ENCODE results near the gene NATD1.
"Not testable (repeated sequence)": the region's sequence is repeated elsewhere in the genome, so short reads cannot be mapped to it uniquely, and the experiment has no call there.

Gene NATD1

DNA sequence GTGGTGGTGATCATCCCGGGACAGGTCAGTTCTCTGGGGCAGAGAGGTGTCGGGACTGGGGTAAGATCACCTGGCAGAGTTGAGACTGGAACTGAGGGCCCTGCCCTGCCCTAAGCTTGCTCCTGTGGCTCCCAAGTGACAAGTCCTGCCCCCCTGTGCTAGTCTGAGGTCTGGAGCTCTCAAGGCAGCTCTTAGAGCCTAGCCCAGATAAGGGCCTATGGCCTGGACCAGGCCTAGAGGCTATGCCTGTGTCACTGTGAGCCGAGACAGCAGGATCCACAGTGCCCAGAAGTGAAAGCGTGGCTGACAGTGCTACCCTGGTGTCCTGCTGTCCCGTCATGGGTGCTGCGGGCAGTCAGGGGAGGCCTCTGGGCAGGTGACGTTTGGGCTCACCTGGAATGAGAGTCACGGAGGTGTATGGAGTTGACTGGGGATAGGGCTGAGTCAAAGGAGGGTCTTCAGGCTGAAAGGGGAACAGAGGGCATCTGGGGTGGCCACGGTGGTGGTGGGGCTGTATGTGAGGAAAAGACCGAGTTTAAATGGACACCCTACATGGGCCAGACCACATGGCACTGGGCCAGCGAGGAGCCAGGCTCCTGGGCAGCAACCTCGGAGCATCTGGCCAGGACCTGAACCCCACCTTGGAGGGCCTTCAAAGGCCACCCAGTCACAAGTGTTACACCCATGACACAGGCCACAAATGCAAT, 5.5 kb downstream of the NATD1 start:
- no peak for FAIRE-seq

DNA sequence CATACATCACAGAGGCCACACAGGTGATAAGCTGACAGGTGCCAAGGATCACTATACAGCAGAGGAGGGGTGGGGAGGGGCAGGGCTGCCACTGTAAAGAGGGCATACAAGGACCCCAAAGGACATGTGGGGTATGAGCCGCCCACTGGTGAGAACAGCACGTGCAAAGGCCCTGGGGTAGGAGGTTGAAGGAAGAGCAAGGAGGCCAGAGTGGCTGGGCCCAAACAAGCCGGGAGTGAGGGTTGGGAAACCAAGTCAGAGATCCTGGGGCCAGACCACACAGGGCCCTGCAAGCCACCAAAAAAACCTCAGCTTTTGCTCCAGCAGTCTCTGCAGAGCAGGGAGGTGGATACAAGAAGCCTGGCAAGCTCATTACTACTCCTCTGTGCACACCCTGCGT, 6.5 kb downstream of the NATD1 start:
- FAIRE-seq (no peak), DNase-seq (ENCODE audit: low spot score) (no peak)

More for the DNA sequence above, 5.5 kb downstream of the NATD1 start:
- DNase-seq (ENCODE audit: low spot score): no peak

DNA sequence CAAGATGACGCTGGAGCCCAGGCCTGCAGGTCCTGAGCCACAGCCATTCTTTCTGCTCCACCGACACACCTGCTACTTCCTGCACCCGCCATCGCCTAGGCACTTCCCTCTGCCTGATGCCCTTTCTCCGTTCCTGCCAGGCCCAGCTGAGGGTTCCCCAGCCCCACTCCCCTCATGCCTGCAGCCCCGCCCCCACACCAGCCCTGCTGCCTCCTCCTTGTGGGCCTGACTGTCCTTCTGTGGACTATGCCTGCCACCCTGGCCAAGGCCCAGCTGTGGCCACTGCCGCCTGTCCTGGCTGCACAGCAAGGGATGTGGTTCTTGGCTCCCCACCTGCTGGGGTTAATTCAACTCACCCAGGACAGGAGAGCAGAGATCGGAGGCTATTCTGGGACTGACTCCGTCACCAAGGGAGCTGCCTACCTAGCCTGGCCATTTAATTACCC, 7.5 kb downstream of the NATD1 start:
- no peak for FAIRE-seq
- no peak for DNase-seq (ENCODE audit: low spot score)

DNA sequence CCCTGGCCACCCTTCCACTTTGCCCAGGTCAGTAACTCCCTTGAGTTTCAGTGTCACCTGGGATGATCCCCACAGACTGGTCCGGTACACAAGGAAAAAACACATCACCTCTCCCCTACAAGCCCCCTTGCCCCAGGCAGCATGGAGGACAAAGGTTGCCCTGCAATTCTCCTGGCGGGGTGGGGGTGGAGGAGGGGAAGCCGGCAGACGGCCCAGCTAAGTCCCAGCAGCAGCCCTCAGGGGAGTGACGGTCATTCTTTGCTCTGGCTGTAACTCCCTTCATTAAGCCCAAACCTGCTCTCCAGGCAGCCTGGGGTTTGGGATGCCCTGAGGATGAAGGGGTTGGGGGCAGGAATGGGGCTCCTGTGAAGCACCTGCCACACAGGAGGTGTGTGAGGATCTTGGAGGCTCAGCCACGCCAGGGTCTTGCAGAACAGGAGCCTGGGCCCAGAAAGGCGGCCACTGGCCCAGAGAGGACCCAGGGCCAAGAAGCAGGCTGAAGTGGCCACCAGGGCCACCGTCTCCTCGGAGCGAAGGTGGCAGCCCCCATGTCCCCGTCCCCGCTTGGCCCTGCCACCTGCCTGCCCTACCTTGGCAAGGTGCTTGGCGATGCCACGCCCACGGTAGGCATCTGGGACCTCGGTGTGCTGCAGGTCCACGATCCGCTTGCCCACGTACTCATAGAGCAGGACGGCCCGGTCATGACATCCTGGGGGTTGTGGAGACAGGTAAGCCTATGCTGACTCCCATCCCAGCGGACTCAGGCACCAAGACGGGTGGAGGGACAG, 9.5 kb downstream of the NATD1 start:
- no peak for FAIRE-seq
- DNase-seq (ENCODE audit: low spot score): no peak

DNA sequence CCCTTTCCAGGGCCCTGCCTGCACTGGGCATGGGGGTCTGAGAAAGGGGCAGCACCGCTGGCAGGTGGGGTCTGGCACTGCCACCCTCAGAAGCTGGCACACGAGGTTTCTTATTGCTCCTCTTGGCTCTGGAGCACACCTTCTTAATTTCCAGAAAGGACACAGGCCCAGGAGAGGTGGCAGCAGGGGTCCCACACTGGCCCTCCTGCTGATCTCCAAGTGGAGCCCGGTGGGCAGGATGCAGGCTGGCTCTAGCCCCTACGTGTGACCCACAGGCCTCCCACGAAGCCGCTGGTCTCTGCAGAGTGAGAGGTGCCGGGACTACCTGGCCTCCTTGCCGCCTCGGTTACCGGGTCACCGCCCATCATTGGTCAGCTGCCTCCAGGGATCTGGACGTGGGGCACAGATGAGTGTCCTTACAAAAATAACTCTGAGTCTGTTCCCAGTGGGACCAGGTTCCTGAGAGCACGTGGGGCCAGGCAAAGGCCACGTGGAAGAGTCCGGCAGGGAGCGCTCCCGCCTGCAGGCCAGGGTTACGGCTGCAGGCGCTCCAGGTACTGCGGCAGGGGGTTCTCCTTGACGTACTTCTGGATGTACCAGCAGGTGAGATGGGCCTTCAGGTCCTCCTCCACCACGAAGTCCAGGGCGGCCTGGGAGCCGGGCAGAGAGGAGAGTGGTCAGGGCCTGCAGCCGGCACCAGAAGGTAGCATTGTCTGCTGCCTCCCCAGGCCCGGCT, 10.3 kb downstream of the NATD1 start:
- DNase-seq (ENCODE audit: low spot score): no peak
- FAIRE-seq: no peak

DNA sequence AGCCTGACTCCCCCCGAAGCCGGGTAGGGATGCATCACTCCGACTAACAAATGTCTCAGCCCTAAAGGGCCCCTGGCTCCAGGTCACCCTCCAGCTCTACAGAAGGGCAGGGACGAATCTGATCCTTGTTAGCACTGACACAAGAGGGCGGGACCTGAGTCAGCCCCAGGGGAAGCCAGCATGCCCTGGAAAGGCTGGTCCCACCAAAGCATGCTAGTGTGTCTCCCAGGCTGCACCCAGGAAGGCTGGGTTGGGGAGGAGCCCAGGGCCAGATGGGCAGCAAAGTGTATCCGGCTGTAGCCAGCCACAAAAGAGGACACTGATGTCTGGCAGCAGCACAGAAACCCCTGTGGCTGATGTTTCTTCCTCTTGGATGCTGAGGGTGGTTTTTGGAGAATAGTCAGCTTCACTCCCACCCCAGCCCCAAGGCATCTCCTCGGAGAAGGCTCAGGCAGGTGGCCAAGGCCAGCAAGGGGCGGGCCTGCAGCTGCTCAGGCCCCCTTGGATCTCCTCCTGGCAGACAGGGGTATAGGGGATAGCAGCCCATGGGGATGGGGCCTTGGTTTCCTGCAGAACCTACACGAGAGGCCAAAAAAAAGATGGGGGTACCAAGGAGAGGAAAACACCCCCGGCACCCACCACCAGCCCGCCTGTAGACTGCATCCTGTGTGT, 11.0 kb downstream of the NATD1 start:
- DNase-seq (ENCODE audit: low spot score): no peak
- FAIRE-seq: no peak

DNA sequence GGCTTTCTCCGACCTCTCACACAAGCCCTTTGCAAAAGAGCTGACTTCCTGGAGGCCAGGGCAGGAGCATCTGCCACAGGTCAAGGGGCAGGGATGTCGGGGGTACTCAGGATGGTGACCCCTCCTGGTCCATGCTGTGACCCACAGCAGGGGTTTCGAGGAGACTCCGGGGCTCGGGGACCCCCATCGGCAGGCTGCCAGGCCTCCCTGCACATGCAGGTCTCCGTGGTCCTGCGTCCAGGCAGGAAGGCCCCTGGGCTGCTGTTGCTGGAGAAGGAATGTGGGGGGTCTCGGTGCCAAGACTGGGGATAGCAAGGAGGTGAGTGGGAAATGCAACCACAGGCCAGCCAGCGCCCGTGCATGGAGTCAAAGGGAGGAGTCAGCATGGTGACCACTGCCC, 11.6 kb downstream of the NATD1 start:
- no peak for FAIRE-seq

DNA sequence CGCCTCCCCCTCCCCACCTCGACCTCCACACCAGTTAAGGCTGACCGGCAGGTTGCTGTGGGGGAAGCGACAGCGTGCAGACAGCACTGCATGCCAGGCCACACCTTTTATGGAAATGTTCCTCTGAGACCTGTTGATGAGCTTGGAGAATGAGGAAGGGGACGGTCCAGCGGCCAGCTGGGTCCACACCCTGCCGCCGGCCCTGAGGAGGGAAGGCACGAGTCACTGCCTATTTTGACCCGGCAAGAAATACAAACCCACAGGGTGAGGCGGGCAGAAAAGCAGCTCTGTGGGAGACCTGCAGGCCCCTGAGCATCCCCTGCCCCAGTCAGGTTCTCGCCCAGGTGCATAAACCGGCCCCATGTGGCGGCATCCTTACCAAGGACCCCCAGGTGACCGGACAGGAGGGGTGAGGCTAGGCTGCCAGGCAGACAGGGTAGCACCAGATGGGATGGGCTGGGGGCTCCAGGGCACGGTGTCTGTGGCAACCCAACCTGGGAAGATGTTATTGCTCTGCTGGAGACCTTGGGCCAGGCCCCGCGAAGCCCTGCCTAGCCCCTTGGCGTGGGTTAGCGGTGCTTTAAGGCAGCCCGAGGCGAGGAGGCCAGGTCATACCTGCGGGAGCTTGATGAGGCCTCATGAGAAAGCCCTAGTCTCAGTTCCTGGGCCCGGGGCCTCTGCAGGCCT, 12.7 kb downstream of the NATD1 start:
- DNase-seq (ENCODE audit: low spot score) (no peak), FAIRE-seq (no peak)

More for the DNA sequence above, 11.6 kb downstream of the NATD1 start:
- DNase-seq (ENCODE audit: low spot score): no peak

DNA sequence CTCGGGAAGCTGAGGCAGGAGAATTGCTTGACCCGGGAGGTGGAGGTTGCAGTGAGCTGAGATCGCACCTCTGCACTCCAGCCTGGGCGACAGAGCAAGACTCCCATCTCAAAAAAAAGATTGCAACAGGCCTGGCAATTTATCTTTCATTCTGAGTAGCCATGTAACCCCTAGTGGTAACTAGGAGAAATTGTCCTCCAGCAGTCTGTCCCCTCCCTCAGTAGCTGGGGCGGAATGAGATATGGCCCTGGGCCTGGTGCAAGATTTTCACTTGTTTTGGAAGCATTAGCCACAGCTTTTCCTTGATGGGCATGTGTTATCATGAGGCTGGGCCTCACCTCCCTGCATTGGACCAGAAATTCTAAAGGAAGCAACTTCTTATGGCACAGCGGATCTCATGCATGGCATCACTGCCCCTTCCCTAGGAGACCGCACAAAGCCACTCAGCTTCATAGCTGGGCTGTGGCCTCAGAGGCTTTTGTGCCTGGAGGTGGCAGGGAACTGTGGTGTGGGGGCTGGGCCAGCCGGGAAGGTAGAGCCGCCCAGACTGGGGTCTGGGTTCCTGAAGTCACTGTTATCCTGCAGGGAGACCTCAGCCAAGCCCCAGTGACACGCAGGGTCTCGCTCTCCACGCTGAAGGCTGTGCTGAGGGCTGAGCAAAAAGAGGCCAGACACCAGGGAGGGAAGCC, 13.4 kb downstream of the NATD1 start:
- peak; percentile 13 for DNase-seq (ENCODE audit: low spot score)
- FAIRE-seq: no peak

DNA sequence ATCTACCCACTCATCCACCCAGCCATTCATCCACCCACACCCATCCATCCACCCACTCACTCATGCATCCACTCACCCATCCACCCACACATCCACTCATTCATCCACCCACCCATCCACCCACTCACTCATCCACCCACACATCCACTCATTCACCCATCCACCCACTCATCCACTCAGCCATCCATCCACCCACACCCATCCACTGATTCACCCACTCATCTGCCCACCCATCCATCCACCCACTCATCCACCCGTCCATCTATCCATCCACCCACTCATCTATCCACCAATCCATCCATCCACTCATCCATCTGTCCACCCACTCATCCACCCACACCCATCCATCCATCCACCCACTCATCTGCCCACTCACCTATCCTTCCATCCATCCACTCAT, 17.3 kb downstream of the NATD1 start:
- FAIRE-seq (no peak), DNase-seq (ENCODE audit: low spot score) (no peak)

DNA sequence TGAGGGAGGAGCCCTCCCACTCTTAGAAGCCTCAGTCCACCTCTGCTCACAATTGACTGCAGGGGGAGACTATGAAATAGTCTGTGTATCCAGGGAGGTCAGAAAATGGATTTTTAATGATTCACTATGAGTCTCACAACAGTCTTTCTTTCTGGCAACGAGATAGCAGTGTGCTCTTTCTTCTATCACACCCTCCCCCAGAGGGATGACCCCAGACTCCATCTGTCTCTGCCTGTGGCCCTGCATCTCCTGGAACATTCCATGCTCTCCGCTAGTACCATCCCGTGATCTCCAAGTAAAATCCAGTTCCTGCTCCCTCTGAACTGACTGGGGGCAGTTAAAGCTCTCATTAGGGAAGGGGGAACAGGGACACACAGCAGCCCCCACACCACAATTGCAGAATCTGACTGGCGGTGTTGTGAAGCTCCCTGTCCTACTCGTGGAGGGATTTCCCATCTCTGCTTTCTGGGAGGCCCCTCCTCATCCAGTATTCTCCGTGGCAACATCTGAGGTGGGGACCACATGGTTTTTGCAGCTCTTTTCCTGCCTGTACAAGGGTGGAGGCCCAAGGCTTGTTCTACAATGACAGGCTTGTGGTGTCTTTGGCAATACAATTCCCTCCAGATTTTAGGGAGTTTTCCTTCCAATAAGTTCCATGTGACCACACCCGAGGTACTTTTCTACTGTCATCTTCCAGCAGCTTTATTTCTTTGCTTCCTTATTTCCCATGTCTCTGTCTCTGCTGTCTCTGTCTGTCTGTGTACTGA, 19.4 kb downstream of the NATD1 start:
- DNase-seq (ENCODE audit: low spot score) (no peak), FAIRE-seq (no peak)

DNA sequence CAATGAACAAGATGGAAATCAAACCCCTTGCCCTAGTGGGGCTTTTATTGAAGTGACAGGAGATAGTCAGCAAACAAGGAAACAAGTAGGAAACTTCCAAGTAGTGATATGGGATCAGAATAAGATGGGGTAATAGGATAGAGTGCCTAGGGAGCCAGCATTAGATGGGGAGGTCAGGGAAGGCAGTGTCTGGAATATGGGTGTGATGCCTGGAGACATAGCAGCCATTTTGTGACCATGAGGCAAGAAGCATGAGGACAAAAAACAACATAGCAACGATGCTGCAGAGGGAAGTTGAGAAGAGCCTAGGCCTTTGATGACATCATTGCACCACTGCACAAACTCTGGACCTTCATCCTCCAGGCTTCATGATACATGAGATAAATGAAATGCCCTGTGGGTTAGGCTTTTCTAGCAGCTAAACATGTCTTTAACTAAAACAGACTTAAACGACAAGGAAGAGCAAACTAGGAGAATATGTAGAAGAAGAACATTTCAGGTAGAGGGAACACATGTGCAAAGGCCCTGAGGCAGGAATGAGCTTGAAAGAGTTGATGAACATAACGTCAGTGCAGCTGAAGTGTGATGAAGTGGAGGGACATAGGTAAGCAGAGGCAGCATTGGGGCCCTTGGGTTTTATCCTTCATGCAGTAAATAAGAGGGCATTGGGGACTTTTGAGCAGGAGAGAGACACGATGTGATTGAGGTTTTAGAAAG, 21.0 kb downstream of the NATD1 start:
- no peak for DNase-seq (ENCODE audit: low spot score)
- no peak for FAIRE-seq

DNA sequence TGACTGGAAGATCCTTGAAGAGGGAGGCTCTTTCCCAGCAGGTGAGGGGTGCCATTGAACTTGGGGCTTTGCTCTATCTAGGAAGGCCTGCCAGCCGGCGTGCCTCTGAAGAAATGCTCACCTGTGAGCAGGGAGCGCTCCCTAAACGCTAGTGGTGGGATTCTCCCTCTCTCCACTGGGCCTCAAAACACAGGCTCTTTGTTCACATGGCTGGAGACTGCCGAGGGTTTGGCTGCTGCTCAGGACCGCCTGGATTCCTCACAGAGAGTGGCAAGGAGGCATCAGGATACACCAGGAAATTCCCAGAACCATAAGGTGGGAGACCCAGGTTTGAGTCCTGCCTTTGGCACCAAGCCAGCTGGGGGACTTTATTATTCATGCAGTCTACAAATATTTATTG, 21.7 kb downstream of the NATD1 start:
- no peak for FAIRE-seq

DNA sequence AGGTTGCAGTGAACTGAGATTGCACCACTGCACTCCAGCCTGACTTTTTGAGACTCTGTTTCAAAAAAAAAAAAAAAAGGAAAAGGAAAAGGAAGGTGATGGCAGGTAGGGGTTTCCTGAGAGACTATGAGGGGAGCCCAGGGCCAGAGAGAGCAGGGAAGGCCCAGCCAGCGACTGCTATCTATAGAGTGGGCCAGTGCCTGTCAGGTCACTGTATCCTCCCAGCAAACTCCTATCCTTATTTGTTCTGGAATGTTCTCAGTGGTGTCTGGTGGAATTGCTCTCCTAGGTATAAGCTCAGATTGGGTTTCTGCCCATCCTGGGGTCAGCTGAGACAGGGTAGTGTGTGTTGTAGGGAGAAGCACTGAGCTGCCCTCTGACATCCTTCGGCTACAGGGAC, 24.4 kb downstream of the NATD1 start:
- FAIRE-seq: no peak

More for the DNA sequence above, 21.7 kb downstream of the NATD1 start:
- DNase-seq (ENCODE audit: low spot score): no peak

DNA sequence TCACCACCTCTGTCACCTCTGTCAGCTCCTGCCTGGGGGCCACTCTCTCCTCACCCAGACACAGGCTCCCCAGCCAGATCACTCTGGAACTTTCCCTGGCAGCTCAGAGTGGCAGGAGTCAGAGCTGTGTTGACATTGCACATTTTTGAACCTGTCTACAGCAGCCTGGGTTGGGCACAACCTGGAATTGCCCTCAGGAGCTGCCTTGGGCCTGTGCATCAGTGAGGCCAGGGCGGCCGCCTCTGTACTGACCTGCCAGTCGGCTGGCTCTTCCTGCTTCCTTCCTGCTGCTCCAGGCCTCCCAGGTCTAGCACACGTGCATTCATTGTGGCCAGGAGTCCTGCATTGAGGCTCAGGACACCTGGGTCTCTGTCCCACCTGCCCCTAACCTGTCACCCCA, 25.1 kb downstream of the NATD1 start:
- no peak for FAIRE-seq
- DNase-seq (ENCODE audit: low spot score): no peak

More for the DNA sequence above, 24.4 kb downstream of the NATD1 start:
- no peak for DNase-seq (ENCODE audit: low spot score)

DNA sequence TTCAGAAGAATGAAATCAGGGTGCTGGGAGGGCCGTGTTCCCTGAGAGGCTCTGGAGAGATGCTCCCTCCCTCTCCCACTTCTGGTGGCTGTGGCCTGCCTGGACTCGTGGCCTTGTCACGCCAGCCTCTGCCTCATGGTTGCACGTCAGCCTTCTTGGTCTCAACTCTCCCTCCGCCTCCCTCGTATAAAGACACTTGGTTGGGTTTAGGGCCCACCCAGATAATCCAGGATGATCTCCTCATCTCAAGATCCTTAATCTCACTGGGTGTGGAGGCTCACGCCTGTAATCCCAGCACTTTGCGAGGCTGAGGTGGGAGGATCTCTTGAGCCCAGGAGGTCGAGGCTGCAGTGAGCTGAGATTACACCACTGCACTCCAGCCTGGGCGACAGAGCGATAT, 25.9 kb downstream of the NATD1 start:
- DNase-seq (ENCODE audit: low spot score); FAIRE-seq: not testable (repeated sequence)

DNA sequence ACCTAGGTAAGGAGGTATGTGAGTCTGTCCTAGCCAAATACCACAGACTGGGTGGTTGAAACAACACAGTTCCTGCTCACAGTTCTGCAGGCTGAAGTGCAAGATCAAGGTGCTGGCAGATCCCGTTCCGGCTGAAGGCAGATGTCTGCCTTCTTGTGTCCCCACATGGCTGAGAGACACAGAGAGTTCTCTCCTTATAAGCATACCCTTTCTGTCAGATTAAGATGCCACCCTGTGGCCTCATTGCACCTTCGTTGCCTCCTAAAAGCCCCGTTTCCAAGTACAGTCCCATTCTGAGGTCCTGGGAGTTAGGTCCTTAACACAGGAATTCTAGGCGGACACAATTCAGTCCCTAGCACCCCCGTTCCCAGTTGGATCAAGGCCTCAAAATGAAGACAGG, 30.1 kb downstream of the NATD1 start:
- DNase-seq (ENCODE audit: low spot score) (no peak), FAIRE-seq (no peak)

DNA sequence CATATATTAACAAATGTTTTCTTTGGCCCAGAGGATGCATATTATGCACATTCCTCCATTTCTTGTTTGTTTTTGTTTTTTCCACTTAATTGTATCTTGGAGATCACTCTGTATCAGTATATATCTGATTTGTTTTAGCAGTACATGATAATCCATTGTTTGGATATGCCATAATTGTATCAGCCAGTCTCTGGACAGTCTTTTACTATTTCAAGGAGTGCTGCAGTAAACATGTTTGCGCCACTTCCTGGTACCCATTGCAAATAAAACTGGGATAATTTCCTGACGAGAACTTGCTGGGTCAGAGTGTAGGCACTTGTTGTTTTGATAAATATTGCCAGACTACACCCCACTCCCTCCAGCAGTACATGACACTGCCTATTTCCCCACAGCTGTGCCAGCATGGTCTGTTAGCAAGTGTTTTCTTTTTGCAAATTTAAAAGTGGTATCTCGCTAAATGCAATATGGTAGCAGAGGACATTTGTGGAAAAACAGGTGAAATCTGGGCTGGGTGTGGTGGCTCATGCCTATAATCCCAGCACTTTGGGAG, 34.3 kb downstream of the NATD1 start:
- FAIRE-seq: no peak
- no peak for DNase-seq (ENCODE audit: low spot score)

DNA sequence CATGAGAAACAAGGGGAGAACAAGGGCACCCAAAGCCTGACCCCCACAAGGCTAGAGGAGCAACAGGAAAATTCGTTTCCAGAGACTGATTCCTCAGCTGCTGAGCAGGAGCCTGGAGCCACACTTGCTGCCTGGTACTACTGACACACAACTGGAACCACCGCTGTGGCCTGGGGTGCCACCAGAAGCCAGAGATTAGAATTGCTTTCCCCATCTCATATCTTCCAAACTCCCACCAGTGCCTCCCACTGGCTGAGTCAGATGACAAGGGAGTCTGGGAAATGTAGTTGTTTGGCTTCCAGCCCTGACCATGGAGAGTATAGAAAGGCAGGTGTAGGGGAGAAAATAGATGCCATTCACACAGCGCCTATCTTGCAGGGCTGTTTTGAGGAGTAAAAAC, 35.1 kb downstream of the NATD1 start:
- no peak for FAIRE-seq
- no peak for DNase-seq (ENCODE audit: low spot score)

Data from RCC 7860 (cell line).